HG03135 (cell line): ENCODE results near the gene OAF.
A peak's percentile ranks its signal among the peaks of the same experiment; 100 is the strongest.

Source experiments
- ATAC-seq: cut with Tn5 transposase; IDR thresholded peaks from one replicate; pipeline ENCODE4 v1.9.1; 2021; ENCODE audit warnings: mild to moderate bottlenecking, moderate library complexity; ENCODE audit not compliant: unreplicated experiment

Gene OAF

GRCh38 chr11:120200677-120201076 is 10.2 kb upstream of the OAF start:
- ATAC-seq, result no peak

GRCh38 chr11:120201653-120202052 is 9.2 kb upstream of the OAF start:
- ATAC-seq, result no peak

GRCh38 chr11:120203626-120204025 is 7.2 kb upstream of the OAF start:
- ATAC-seq, result no peak

GRCh38 chr11:120205596-120206161 is 5.2 kb upstream of the OAF start:
- ATAC-seq, result no peak

- no peak for ATAC-seq
These were observed 3.3 kb upstream of the OAF start for GRCh38 chr11:120207512-120207911.

GRCh38 chr11:120208001-120208441 is 2.8 kb upstream of the OAF start:
- ATAC-seq, result no peak

GRCh38 chr11:120208777-120209176 is 2.1 kb upstream of the OAF start:
- no peak for ATAC-seq

- no peak for ATAC-seq
These were observed 846 bp upstream of the OAF start for GRCh38 chr11:120209746-120210625.

- peak; percentile 17 for ATAC-seq
These were observed 858 bp downstream of the OAF start for GRCh38 chr11:120211522-120212258.

- ATAC-seq, result no peak
These were observed 1.5 kb downstream of the OAF start for GRCh38 chr11:120212259-120212878.

GRCh38 chr11:120212926-120213325 is 2.1 kb downstream of the OAF start:
- no peak for ATAC-seq

- ATAC-seq, result no peak
These were observed 3.7 kb downstream of the OAF start for GRCh38 chr11:120214581-120214980.

GRCh38 chr11:120215634-120216033 is 4.8 kb downstream of the OAF start:
- no peak for ATAC-seq

- ATAC-seq, result no peak
These were observed 5.7 kb downstream of the OAF start for GRCh38 chr11:120216426-120217102.

- ATAC-seq, result no peak
These were observed 6.7 kb downstream of the OAF start for GRCh38 chr11:120217526-120217925.

GRCh38 chr11:120217941-120218694 is 7.3 kb downstream of the OAF start:
- ATAC-seq, result no peak

- no peak for ATAC-seq
These were observed 7.8 kb downstream of the OAF start for GRCh38 chr11:120218695-120219033.

GRCh38 chr11:120219232-120219937 is 8.6 kb downstream of the OAF start:
- no peak for ATAC-seq

GRCh38 chr11:120219938-120220746 is 9.3 kb downstream of the OAF start:
- ATAC-seq, result no peak
